DND-41 (cell line): ENCODE measurements around the gene IGSF6.

Experiments
- ATAC-seq: fragments of 200-7000 bp; cut with Tn5 transposase; 3 replicates; pipeline ENCODE4 v1.9.1; 2021; ENCODE audit warnings: low read depth; ENCODE audit not compliant: insufficient read depth
- DNase-seq: peaks from one replicate; pipeline ENCODE4 v3.0.0-alpha.2; 2020
- H2AFZ ChIP-seq: 2 replicates; pipeline ENCODE4 v1.6.0; 2012; ENCODE audit warnings: low read depth, low read length
- H3K27ac ChIP-seq: 2 replicates; pipeline ENCODE4 v1.5.1; 2012; ENCODE audit warnings: low read length, inconsistent platforms
- H3K27me3 ChIP-seq: fragments of 200-600 bp; sonication (generic); 2 replicates; pipeline ENCODE4 v1.6.0; 2012; ENCODE audit warnings: low read length, mild to moderate bottlenecking, inconsistent platforms; ENCODE audit not compliant: insufficient read depth, poor library complexity
- H3K36me3 ChIP-seq: 2 replicates; pipeline ENCODE4 v1.5.1; 2012; ENCODE audit warnings: low read length, inconsistent platforms; ENCODE audit not compliant: insufficient read depth
- H3K4me1 ChIP-seq: 2 replicates; pipeline ENCODE4 v1.5.1; 2012; ENCODE audit warnings: mild to moderate bottlenecking, low read length; ENCODE audit not compliant: insufficient read depth
- H3K4me2 ChIP-seq: 2 replicates; pipeline ENCODE4 v1.6.0; 2012; ENCODE audit warnings: mild to moderate bottlenecking, moderate library complexity, low read length, inconsistent platforms; ENCODE audit not compliant: insufficient read depth
- H3K4me3 ChIP-seq, 2 experiments: fragments of 200-600 bp in 1 of 2; shearing (Covaris generic) in 1 of 2; 2 replicates each; pipeline ENCODE4 v1.5.1; 2012 to 2016; ENCODE audit warnings: inconsistent platforms in 2 of 2, low read length in 2 of 2, mild to moderate bottlenecking in 2 of 2, low read depth in 1 of 2, moderate library complexity in 1 of 2
- H3K79me2 ChIP-seq: 2 replicates; pipeline ENCODE4 v1.6.0; 2012; ENCODE audit warnings: low read length, inconsistent platforms; ENCODE audit not compliant: insufficient read depth
- H3K9ac ChIP-seq: 2 replicates; pipeline ENCODE4 v1.6.0; 2012; ENCODE audit warnings: low read depth, mild to moderate bottlenecking, inconsistent platforms, low read length, moderate library complexity
- H3K9me3 ChIP-seq: 2 replicates; pipeline ENCODE4 v1.5.1; 2012; ENCODE audit warnings: low read length, moderate library complexity, mild to moderate bottlenecking, inconsistent platforms; ENCODE audit not compliant: insufficient read depth, severe bottlenecking
- H4K20me1 ChIP-seq: 2 replicates; pipeline ENCODE4 v1.6.0; 2012; ENCODE audit warnings: low read length; ENCODE audit not compliant: insufficient read depth
- EZH2 ChIP-seq: IDR thresholded peaks from 3 replicates; pipeline ENCODE4 v1.6.1; 2012; ENCODE audit warnings: borderline replicate concordance, low read depth, mild to moderate bottlenecking, moderate library complexity, low read length, inconsistent platforms; ENCODE audit not compliant: severe bottlenecking
- TF ChIP-seq, protein P1 (sequence below): IDR thresholded peaks from 2 replicates; pipeline ENCODE4 v1.5.1; 2012; ENCODE audit warnings: borderline replicate concordance, low read length, moderate library complexity, mild to moderate bottlenecking; ENCODE audit not compliant: poor library complexity, severe bottlenecking; ENCODE audit errors: extremely low read depth

The IGSF6 gene

DNA sequence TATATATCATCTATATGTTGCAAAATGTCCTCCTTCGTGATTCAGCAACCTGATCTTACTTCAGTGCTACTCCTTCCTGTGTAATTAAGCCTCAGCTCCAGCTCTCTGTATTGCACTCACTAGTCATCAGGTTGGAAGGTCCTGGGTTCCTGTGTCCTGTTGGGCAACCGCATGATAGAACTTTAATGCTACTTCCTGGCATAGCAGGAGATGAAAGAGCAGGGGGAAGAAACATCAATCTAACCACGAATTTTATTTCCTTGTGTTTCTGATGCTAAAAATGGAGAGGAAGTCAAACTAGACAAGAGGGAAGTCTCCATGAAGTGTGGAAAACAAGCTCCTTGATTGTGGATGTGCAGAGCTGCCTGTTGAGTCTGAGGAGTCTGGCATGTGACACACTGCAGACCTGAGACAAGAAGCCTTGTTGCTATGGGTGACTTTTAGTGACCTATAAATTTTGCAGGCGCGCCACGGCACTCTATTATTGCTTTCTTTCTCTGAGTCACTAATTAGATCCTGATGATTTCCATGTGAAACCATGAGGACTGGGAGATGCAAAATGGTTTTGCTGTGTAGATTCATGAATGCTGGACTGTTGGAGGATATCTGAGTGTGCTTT is 25.6 kb downstream of the IGSF6 start:
- Histone ChIP-seq H3K36me3 (peaks cover 72% of the 10 kb centered on the region), H2AFZ (no peak overlapping the region), H3K9me3 (no peaks in the 10 kb centered on the region), H3K27me3 (no peaks in the 10 kb centered on the region), H3K4me2 (no peak overlapping the region), H4K20me1 (no peaks in the 10 kb centered on the region), H3K27ac (0 out of 2 replicates have a peak overlapping the region, but pooled peaks have one; percentile 15), H3K4me3 (no peak overlapping the region), H3K9ac (no peak overlapping the region), H3K79me2 (peaks cover 14% of the 10 kb centered on the region), H3K4me1 (peaks cover 5% of the 10 kb centered on the region; the same call in 1 of the 2 replicates)
- ATAC-seq (peak; percentile 89), DNase-seq (peak; percentile 49)
- TF ChIP-seq EZH2 = no peak
- TF ChIP-seq, protein P1, sequence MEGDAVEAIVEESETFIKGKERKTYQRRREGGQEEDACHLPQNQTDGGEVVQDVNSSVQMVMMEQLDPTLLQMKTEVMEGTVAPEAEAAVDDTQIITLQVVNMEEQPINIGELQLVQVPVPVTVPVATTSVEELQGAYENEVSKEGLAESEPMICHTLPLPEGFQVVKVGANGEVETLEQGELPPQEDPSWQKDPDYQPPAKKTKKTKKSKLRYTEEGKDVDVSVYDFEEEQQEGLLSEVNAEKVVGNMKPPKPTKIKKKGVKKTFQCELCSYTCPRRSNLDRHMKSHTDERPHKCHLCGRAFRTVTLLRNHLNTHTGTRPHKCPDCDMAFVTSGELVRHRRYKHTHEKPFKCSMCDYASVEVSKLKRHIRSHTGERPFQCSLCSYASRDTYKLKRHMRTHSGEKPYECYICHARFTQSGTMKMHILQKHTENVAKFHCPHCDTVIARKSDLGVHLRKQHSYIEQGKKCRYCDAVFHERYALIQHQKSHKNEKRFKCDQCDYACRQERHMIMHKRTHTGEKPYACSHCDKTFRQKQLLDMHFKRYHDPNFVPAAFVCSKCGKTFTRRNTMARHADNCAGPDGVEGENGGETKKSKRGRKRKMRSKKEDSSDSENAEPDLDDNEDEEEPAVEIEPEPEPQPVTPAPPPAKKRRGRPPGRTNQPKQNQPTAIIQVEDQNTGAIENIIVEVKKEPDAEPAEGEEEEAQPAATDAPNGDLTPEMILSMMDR = no peak

DNA sequence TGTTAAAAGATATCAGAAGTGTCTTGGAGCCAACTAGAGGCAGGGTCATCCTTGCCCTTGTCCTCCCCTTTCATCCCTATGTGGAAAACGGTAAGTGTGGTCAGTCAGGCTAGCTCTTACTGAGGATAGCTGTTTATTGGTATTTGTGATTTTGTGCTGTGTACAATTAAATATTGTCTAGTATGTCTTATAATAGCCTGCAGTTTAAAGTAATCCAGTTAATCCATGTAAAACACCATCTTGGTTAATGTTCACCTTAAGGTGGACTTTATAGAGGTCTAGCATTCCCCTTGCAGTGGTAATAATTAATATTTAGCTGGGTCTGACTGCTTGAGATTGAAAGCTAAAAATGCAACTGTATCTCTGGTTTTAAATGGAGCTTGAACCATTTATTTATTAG is 27.4 kb downstream of the IGSF6 start:
- ATAC-seq (no peak), DNase-seq (no peak)
- peaks cover 22% of the 10 kb centered on the region for H3K79me2 ChIP-seq
- TF ChIP-seq EZH2 = no peak
- TF ChIP-seq, protein P1 = no peak
- H3K27me3 ChIP-seq = no peaks in the 10 kb centered on the region
- no peak overlapping the region for H3K27ac ChIP-seq
- H2AFZ ChIP-seq = no peak overlapping the region
- no peak overlapping the region for H3K9ac ChIP-seq
- H3K4me2 ChIP-seq = no peak overlapping the region
- peaks cover 75% of the 10 kb centered on the region for H3K36me3 ChIP-seq
- H3K4me1 ChIP-seq = peaks cover 5% of the 10 kb centered on the region; the same call in 1 of the 2 replicates
- H3K9me3 ChIP-seq = no peaks in the 10 kb centered on the region
- no peaks in the 10 kb centered on the region for H4K20me1 ChIP-seq
- no peak overlapping the region for H3K4me3 ChIP-seq

DNA sequence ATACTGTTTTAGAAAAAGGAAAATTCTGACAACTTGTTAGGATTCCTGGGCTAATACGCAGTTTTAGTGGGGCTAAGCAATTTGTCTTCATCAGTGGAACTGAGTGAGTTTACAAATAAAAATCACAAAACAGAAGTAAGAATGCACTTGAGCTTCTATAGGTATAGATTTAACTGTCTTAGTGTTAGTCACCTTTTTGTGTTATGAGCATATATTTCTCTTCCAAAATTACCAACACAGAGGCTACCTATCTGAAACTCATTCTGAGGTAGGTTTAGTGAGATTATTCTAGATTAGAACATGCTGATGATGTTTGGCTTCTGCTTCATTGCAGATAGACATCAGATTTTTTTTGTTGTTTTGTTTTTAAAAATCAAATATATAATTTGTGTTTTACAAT is 29.9 kb downstream of the IGSF6 start:
- Histone ChIP-seq H3K79me2 (peaks cover 20% of the 10 kb centered on the region), H3K27me3 (no peaks in the 10 kb centered on the region), H3K4me3 (no peak overlapping the region), H3K36me3 (peaks cover 67% of the 10 kb centered on the region), H3K4me2 (no peak overlapping the region), H3K9ac (no peak overlapping the region), H3K27ac (no peak overlapping the region), H3K9me3 (no peaks in the 10 kb centered on the region), H4K20me1 (no peaks in the 10 kb centered on the region), H2AFZ (no peak overlapping the region), H3K4me1 (peaks cover 5% of the 10 kb centered on the region; the same call in 1 of the 2 replicates)
- ATAC-seq (no peak), DNase-seq (no peak)
- TF ChIP-seq, protein P1 = no peak
- TF ChIP-seq EZH2 = no peak
